HL-60/S4 treated with phorbol 12-myristate 13-acetate at 8.2 ng/mL for 4 days and 3 days (cell line): ENCODE measurements around the gene CACNA2D3.

ENCODE experiments used
- in situ Hi-C: fragments of 300-500 bp; cut with MboI; formaldehyde crosslinking; loops from 2 replicates; pipeline ENCODE4 v1.15.0; 2022; ENCODE audit warnings: low sequenced_read_pairs

The CACNA2D3 gene

DNA sequence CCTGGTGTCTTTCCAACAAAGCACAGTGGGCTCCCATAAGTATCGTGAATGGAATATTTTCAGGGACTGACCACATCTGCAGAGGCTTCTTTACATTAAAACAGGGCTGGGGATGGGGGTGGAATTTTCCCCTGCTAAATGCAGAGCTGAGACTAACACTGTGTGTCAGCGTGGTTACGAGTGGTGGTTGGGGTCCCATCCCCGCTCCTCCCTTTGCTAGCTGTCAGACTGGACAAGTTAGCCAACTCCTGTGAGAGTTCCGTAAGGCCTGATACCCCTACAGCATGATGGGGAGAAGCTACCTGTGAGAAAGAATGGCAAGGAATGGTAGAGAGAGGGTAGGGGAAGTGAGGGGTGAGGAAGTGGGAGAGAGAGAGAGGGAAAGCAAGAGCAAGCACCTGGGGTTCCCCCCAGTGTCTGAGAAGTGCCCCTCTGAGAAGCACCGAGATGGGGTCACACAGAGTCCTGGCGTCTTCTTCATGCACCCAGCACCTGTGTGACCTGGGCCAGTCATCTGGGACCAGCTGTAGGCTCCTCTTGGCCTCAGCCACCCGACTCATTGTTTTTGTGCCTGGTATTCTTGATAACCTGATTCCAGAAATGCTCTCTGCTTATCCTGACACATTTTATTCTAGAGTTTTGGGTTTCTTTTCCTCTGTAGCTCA lies 395.8 kb downstream of the CACNA2D3 start:
- in situ Hi-C loops = no loop called here

- in situ Hi-C loops = no loop called here
These were observed 397.1 kb downstream of the CACNA2D3 start for GRCh38 chr3:54519493-54519892.

DNA sequence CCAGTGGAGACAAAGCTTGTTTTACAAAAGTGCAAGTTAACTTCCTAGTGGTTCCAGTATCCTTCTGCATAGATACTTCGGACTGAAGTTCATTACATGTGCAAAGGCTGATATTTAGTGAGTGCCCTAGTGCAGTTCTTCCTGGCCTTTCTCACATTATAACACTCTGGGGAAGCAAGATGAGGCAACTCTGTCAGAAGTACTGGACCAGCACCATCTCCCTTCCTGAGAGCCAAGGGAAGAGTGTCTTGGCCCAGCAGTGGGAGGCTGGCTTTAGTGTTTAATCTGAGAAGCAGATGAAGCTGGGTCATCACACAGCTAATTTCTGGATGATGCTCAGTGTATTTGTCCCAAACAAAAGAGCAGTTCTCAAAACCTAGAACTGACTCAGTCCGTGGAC lies 397.7 kb downstream of the CACNA2D3 start:
- in situ Hi-C loops = no loop called here

DNA sequence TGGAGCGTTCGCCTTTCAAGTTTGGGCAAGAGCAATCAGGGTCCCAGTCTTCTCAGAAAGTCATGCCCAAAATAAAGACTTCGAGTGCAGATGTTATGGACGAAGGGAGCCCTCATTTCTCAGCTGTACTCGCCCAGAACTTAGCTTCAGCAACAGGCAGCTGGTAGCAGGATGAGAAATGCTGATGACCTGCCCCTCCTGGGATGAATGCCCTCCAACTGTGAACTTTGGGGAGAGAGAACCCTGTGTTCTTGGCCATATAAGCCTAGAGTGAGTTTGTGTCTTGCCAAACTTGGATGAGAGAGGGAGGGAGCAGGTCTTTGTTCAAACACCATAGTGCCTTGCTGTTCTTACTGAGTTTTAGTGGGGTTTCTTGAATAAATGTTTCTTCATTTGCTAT lies 405.2 kb downstream of the CACNA2D3 start:
- in situ Hi-C loops = no loop called here

DNA sequence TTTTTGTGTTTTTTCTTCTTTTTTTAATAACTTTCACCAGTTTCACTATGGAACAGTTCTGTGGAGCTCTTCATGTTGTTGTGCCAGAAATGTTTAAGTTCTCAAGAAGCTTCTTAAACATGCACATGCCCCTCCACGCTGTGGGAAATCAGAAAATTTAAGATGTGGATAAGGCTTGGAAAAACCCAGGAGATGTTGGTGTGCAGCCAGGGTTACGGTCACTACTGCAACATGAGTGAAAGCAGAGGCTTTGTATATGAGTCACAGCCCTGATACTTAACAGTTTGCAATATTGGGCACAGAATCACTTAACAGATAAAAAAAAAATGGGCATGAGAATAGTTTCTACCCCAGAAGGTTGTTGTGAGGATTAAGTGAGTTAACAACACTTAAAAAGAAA lies 405.6 kb downstream of the CACNA2D3 start:
- in situ Hi-C loops = no loop called here

DNA sequence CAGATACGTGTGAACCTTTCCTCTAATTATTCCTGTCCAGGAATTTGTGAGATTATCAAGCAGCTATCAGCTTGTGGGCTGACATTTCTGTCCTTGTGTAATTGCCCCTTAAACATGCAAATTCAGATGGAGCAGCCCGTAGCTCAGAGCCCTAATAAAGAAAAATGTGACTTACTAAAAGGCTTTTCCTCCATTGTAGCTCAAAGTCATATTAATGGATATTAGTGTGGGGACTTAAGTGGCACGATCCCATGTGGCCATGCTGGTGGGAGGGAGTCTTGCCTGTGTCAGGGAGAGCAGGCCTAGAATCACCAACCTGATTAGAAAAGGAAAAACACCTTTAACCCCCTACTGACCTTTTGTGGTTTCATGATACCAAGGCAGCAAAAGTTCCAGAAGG lies 406.3 kb downstream of the CACNA2D3 start:
- in situ Hi-C loops = no loop called here

DNA sequence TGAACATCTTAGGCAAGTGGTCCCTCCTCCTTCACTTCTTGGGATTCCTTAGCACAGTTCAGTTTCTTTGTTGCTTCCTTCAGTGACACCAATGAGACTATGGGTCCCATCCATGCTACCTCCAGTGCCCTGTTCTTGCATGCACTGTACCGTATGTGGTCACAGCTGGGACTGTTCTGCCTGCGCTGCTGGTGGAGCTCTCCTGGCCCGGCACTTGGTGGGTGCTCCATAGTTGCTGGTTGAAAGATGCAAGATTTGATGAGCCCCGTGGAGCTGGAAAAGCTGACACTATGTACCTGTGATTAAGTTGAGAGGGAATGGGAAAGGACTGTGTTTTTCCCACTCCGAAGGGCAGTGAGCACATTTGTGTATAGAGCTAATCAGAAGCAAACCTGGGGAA lies 407.7 kb downstream of the CACNA2D3 start:
- in situ Hi-C loops = no loop called here

- in situ Hi-C loops = no loop called here
These were observed 408.6 kb downstream of the CACNA2D3 start for GRCh38 chr3:54530944-54531343.

GRCh38 chr3:54531741-54532140 lies 409.4 kb downstream of the CACNA2D3 start:
- in situ Hi-C loops = no loop called here

- in situ Hi-C loops = no loop called here
These were observed 411.5 kb downstream of the CACNA2D3 start for GRCh38 chr3:54533856-54534255.

- in situ Hi-C loops = no loop called here
These were observed 413.3 kb downstream of the CACNA2D3 start for GRCh38 chr3:54535619-54536018.

DNA sequence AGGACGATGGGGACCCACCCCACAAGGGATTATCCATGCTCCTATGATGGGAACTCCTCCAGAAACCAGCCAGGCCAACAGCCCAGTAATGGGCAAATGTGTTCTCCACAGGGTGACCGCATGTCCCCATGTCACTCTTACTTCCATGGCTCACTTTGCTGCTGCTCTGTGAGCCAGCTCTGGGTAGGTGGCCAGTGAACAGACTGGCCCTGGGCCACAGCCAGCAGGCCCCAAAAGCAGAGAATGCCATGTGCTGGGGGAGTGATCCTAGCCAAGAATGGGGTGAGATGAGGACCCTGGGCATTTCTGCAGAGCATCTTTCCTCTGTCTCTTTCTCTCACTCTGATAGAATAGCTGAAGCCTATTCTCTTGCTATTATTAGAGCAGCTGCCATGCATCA lies 414.1 kb downstream of the CACNA2D3 start:
- in situ Hi-C loops = no loop called here

DNA sequence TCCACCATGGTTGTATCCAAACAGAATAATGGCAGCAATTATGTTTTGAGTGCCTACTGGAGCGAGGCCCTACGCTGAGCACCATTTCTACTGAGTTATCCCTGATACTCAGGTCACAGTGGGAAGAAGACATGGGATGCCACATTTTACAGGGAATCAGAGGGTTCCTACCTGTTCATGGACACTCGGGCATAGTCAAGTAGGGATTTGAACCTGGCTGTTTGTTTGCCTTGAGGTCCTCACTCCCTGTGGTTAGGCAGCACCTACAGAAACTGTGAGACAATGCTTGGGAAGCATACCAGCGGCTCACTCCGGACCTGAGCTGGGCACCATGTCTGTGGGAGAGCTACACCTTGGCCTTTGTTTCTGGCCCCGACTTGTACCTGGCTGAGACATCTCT lies 415.2 kb downstream of the CACNA2D3 start:
- in situ Hi-C loops = no loop called here

DNA sequence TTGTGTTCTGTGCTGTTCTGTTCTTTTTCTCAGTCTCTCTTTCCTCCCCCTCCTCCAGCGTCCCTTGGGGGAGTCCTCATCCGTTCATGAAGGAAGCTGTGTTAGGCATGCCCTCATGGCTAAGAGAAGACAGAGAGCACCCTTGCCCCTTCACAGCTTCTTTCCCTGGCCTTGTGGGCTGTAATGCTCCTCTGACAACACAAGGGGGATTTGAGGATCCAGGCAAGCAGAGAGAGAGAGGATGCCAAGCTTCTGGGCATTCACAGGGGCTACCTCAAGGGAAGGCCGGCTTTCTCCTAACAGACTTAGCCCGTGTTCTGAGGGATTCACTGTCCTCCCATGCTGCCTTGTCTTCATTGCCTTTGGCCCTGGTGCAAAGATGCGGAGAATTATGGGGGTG lies 416.0 kb downstream of the CACNA2D3 start:
- in situ Hi-C loops = no loop called here

DNA sequence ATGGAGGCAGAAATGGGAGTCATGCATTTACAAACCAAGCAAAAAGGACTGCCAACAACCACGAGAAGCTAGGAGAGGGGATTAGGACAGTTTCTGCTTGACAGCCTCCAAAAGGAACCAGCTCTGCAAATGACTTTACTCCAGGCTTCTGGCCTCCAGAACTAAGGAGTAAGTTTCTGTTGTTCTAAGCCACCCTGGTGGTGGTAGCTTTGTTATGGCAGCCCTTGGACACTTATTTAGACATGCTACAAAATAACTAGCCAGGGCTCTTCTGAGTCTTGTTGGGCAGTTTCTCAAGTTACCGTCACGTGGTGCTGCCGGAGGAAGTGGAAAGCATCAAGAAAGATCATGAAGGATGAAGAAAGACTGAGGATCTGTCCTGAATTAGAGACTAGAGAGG lies 419.0 kb downstream of the CACNA2D3 start:
- in situ Hi-C loops = no loop called here

DNA sequence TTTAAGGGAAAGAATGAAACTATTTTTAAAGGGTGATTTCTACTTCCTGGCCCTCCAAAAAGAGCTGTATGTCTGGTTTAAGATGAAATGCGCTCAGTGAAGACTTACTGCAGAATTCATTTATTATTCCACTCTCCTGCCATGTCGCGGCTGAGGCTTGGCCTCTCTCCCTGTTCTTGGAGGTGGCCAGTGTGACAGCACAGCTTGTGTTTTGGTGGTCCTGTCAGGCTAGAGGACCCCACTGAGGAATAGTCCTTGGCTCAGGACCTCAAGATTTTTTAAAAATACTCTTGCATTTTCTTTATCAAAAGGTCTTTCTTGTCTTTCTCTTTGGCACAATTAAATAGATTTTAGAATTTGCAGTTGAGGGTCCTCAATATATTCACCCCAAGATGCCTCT lies 421.1 kb downstream of the CACNA2D3 start:
- in situ Hi-C loops = no loop called here

- in situ Hi-C loops = no loop called here
These were observed 424.7 kb downstream of the CACNA2D3 start for GRCh38 chr3:54547051-54547450.

DNA sequence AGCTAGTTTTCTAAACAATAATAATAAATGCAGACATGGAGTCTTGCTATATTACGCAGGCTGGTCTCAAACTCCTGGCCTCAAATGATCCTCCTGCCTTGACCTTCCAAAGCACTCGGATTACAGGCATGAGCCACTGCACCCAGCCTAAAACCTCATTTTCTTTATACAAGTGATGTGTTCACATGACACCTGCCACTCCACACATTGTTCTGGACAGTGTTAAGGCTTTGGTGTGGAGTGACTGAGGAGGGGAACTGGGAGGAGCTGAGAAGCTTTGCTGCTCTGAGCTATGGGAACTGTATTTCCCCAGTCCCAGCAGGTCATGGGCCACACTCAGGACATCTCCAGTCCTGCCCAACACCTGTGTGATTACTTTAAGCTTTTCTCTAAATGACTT lies 425.5 kb downstream of the CACNA2D3 start:
- in situ Hi-C loops = no loop called here

DNA sequence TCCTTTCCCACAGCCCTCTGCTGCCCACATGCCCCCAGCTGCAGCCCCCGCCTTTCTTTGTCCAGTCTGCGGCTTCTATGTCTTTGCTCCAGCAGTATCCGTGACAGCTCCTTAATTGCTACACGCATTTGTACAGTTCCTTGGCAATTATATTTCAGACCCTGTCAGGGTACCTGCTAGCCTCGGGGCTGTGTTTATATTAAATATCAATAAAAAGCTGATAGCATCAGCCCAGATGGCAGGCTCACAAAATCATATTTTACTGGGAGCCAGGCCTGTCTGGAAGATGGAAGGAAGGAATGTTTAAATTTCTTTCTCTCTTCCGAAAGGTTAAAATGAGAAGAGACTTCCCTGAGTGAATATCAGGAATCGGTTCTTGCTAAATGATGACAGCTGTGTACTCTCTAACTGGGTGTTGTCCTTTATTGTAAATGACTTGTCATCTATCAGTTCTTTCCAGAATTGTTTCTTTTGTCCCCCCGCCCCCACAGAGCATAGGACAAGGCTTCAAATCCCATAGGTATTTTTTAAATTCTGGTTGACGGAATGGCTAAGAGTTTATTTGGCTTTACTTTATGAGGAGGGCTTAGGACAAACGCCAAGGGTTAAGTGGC lies 427.4 kb downstream of the CACNA2D3 start:
- in situ Hi-C loops = no loop called here

GRCh38 chr3:54550221-54550977 lies 428.0 kb downstream of the CACNA2D3 start:
- in situ Hi-C loops = no loop called here

- in situ Hi-C loops = no loop called here
These were observed 434.3 kb downstream of the CACNA2D3 start for GRCh38 chr3:54556630-54557029.
